ENCODE data around the gene FLNB.

The FLNB gene

DNA sequence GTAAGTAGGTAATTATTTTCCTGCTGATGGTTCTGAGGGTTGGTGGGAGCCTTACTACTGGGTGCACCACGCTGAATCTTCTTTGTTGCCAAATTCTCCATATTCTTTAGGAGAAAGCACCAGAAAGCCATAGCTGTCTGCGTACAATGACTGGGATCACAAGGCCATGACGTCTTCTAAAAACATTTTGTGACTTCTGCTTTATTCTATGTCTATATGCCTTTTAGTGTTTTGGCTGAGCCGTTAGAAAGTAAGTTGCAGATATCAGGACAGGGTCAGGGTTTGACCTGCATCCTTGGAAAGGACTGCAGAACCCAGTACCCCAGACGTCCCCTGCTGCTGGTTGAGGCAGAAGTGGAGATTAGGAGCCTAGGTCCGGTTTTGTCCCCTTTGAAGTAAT lies 107.0 kb downstream of the FLNB start (continued):
- no peak for TF ChIP-seq SALL2 (tag by site-specific recombination; IDR thresholded peaks at IDR 0.05; ENCODE audit: borderline replicate concordance)

DNA sequence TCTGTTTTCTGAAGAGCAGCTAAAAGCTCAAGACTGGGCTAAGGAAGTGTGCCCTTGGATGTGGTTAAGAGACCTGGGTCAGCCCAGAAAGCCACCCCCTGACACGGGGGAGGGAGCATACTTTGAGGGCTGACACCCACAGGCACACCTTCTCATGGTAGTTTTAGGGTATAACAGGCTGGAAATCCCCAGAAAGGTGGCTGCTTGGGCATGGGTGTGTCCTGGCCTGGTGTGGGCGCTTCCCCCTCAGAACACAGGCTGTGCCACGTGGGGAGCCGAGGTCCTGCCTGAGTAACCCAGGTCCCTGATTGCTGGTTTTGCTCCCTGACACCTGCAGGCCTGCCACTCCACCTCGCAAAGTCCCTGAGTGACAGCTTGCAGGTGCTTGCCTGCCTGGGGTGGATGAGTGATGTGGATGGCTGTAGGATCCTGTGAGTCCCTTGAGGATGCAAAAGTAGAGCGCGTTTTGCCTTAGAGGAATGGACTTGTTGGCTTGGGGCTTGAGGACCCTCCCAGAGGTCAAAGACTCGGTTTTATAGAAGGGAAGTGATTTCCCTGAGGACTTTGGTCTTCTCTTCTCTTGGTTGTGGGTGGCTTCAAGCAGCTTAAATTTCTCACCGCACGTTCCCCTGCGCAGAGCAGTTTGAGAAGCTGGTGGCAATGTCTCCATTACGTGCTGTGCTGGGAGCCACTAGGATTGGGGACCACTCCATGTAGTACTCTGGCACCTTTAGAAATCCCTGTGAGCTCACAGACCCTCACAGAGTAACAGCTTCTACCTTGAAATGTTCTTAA lies 108.1 kb downstream of the FLNB start:
- no peak overlapping the region for H3K27ac ChIP-seq (ENCODE audit: extremely low read depth, low read depth, low read length)
- H3K9me3 ChIP-seq (ENCODE audit: control insufficient read depth, insufficient read depth, low read depth, low read length): no peaks in the 10 kb centered on the region
- CTCF ChIA-PET: no interaction called here
- H3K4me1 ChIP-seq (ENCODE audit: control insufficient read depth, insufficient read depth, low read length): no peaks in the 10 kb centered on the region
- no peak overlapping the region for H3K4me3 ChIP-seq (ENCODE audit: low read depth, low read length)
- peaks cover 0 to 85% of the 10 kb centered on the region in 2 experiments; a peak in 2 of 3 replicates for H3K36me3 ChIP-seq (ENCODE audit: control insufficient read depth in 2 of 2, insufficient read depth in 1 of 2, low read length in 2 of 2)
- POLR2A ChIA-PET: no interaction called here
- TF ChIP-seq ZFHX2 (tag by site-specific recombination; conservative IDR thresholded peaks at IDR 0.05): peak; percentile 73
- TF ChIP-seq, protein P1, sequence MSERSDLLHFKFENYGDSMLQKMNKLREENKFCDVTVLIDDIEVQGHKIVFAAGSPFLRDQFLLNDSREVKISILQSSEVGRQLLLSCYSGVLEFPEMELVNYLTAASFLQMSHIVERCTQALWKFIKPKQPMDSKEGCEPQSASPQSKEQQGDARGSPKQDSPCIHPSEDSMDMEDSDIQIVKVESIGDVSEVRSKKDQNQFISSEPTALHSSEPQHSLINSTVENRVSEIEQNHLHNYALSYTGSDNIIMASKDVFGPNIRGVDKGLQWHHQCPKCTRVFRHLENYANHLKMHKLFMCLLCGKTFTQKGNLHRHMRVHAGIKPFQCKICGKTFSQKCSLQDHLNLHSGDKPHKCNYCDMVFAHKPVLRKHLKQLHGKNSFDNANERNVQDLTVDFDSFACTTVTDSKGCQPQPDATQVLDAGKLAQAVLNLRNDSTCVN (tag by site-specific recombination; optimal IDR thresholded peaks at IDR 0.05): no peak
- TF ChIP-seq, protein P2, sequence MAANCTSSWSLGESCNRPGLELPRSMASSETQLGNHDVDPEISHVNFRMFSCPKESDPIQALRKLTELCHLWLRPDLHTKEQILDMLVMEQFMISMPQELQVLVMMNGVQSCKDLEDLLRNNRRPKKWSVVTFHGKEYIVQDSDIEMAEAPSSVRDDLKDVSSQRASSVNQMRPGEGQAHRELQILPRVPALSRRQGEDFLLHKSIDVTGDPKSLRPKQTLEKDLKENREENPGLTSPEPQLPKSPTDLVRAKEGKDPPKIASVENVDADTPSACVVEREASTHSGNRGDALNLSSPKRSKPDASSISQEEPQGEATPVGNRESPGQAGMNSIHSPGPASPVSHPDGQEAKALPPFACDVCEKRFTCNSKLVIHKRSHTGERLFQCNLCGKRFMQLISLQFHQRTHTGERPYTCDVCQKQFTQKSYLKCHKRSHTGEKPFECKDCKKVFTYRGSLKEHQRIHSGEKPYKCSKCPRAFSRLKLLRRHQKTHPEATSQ (tag by site-specific recombination; IDR thresholded peaks at IDR 0.05): no peak
- TF ChIP-seq ZNF514 (tag by site-specific recombination; IDR thresholded peaks at IDR 0.05): no peak
- peak; percentile 52 for TF ChIP-seq EGR2 (tag by site-specific recombination; IDR thresholded peaks at IDR 0.05; ENCODE audit: low read depth)
- TF ChIP-seq ZSCAN30 (tag by site-specific recombination; IDR thresholded peaks at IDR 0.05): no peak

DNA sequence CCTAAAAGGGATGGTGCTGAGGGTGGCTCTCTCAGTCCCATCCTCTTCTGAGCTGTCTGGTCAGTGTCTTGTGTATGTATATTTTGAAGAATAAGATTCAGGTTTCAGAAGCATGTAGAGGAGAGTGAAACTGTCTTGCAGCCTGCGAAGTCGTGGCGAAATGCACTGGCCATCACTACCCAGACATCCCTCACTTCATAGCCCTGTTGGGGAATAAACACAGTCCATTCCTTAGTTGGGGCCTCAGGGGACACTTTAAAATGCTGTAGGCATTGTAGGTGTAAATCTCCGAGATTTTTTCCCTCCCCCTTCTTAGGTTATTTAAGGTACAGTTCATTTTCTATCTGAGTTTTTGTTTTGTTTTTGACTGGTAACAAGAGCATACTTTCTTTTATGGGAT lies 108.8 kb downstream of the FLNB start:
- H3K36me3 ChIP-seq (ENCODE audit: control insufficient read depth in 2 of 2, insufficient read depth in 1 of 2, low read length in 2 of 2): peaks cover 0 to 83% of the 10 kb centered on the region in 2 experiments; a peak in 2 of 3 replicates
- TF ChIP-seq KLF10 (tag by site-specific recombination; IDR thresholded peaks at IDR 0.05) (no peak), ZNF777 (tag by site-specific recombination; IDR thresholded peaks at IDR 0.05; ENCODE audit: borderline replicate concordance) (no peak), ZNF76 (tag by site-specific recombination; IDR thresholded peaks at IDR 0.05; ENCODE audit: borderline replicate concordance, low read depth) (no peak), ZNF658 (tag by site-specific recombination; IDR thresholded peaks at IDR 0.05) (no peak), ZNF596 (tag by site-specific recombination; IDR thresholded peaks at IDR 0.05) (no peak), ZFP41 (tag by site-specific recombination; IDR thresholded peaks at IDR 0.05; ENCODE audit: borderline replicate concordance) (no peak), ZNF292 (tag by site-specific recombination; IDR thresholded peaks at IDR 0.05; ENCODE audit: borderline replicate concordance, low read depth) (no peak), BCL11A (tag by site-specific recombination; IDR thresholded peaks at IDR 0.05; ENCODE audit: low read depth) (no peak), ZNF174 (tag by site-specific recombination; IDR thresholded peaks at IDR 0.05) (no peak), SP3 (tag by site-specific recombination; IDR thresholded peaks at IDR 0.05) (no peak), FEZF1 (tag by site-specific recombination; IDR thresholded peaks at IDR 0.05) (no peak), ZBTB48 (tag by site-specific recombination; IDR thresholded peaks at IDR 0.05) (no peak), KLF8 (tag by site-specific recombination; IDR thresholded peaks at IDR 0.05) (no peak), YY1 (tag by site-specific recombination; IDR thresholded peaks at IDR 0.05) (no peak), ZNF530 (tag by site-specific recombination; IDR thresholded peaks at IDR 0.05; ENCODE audit: low read depth) (no peak)
- TF ChIP-seq, protein P3, sequence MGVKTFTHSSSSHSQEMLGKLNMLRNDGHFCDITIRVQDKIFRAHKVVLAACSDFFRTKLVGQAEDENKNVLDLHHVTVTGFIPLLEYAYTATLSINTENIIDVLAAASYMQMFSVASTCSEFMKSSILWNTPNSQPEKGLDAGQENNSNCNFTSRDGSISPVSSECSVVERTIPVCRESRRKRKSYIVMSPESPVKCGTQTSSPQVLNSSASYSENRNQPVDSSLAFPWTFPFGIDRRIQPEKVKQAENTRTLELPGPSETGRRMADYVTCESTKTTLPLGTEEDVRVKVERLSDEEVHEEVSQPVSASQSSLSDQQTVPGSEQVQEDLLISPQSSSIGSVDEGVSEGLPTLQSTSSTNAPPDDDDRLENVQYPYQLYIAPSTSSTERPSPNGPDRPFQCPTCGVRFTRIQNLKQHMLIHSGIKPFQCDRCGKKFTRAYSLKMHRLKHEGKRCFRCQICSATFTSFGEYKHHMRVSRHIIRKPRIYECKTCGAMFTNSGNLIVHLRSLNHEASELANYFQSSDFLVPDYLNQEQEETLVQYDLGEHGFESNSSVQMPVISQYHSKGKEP (tag by site-specific recombination; IDR thresholded peaks at IDR 0.05): no peak
- TF ChIP-seq, protein P4, sequence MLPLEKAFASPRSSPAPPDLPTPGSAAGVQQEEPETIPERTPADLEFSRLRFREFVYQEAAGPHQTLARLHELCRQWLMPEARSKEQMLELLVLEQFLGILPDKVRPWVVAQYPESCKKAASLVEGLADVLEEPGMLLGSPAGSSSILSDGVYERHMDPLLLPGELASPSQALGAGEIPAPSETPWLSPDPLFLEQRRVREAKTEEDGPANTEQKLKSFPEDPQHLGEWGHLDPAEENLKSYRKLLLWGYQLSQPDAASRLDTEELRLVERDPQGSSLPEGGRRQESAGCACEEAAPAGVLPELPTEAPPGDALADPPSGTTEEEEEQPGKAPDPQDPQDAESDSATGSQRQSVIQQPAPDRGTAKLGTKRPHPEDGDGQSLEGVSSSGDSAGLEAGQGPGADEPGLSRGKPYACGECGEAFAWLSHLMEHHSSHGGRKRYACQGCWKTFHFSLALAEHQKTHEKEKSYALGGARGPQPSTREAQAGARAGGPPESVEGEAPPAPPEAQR (tag by site-specific recombination; IDR thresholded peaks at IDR 0.05): no peak
- TF ChIP-seq, protein P5, sequence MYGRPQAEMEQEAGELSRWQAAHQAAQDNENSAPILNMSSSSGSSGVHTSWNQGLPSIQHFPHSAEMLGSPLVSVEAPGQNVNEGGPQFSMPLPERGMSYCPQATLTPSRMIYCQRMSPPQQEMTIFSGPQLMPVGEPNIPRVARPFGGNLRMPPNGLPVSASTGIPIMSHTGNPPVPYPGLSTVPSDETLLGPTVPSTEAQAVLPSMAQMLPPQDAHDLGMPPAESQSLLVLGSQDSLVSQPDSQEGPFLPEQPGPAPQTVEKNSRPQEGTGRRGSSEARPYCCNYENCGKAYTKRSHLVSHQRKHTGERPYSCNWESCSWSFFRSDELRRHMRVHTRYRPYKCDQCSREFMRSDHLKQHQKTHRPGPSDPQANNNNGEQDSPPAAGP (tag by site-specific recombination; IDR thresholded peaks at IDR 0.05): no peak
- H3K27ac ChIP-seq (ENCODE audit: extremely low read depth, low read depth, low read length): no peak overlapping the region
- CTCF ChIA-PET: no interaction called here
- H3K4me1 ChIP-seq (ENCODE audit: control insufficient read depth, insufficient read depth, low read length): no peaks in the 10 kb centered on the region
- POLR2A ChIA-PET: no interaction called here
- H3K4me3 ChIP-seq (ENCODE audit: low read depth, low read length): no peak overlapping the region
- H3K9me3 ChIP-seq (ENCODE audit: control insufficient read depth, insufficient read depth, low read depth, low read length): no peaks in the 10 kb centered on the region

Measured in HEK293 (cell line).